CD14-positive monocyte (primary cell): ENCODE results near the gene MRPS14. TPM values are rescaled to one million over a fixed set of nuclear protein-coding genes. Genes with fewer than 3 reads are reported as not detected.

Source experiments
- DNase-seq, 3 donors: peaks; one replicate each; pipeline ENCODE4 v3.0.0-alpha.2; 2011 to 2022
- H2AFZ ChIP-seq: 2 replicates; pipeline ENCODE4 v1.6.0; 2012; ENCODE audit warnings: mild to moderate bottlenecking, low read depth, low read length, inconsistent platforms; ENCODE audit not compliant: insufficient read depth, poor library complexity, severe bottlenecking
- H3K27ac ChIP-seq, 2 donors: 1 replicate in 1 of 2; 2 replicates in 1 of 2; pipeline ENCODE4 v1.5.1; 2012 to 2013; ENCODE audit warnings: low read length in 2 of 2, control low read depth in 1 of 2, inconsistent platforms in 1 of 2, low read depth in 1 of 2, mild to moderate bottlenecking in 1 of 2
- H3K27me3 ChIP-seq, 2 donors: one replicate each; pipeline versions ENCODE4 v1.6.0 to v1.6.1; 2011 to 2013; ENCODE audit warnings: low read length in 2 of 2; ENCODE audit not compliant: control insufficient read depth in 2 of 2, insufficient read depth in 2 of 2
- H3K36me3 ChIP-seq, 2 donors: replicated peaks in 1 of 2; 1 replicate in 1 of 2; 2 replicates in 1 of 2; pipeline versions ENCODE4 v1.5.1 to v1.6.1; 2012 to 2013; ENCODE audit warnings: low read length in 2 of 2, control low read depth in 1 of 2, inconsistent platforms in 1 of 2, mild to moderate bottlenecking in 1 of 2; ENCODE audit not compliant: insufficient read depth in 2 of 2, control insufficient read depth in 1 of 2
- H3K4me1 ChIP-seq, 2 donors: 1 replicate in 1 of 2; 2 replicates in 1 of 2; pipeline versions ENCODE4 v1.5.1 to v1.6.1; 2012 to 2013; ENCODE audit warnings: low read length in 2 of 2, control low read depth in 1 of 2, inconsistent platforms in 1 of 2, mild to moderate bottlenecking in 1 of 2, moderate library complexity in 1 of 2; ENCODE audit not compliant: insufficient read depth in 2 of 2, control insufficient read depth in 1 of 2
- H3K4me2 ChIP-seq: replicated peaks from 2 replicates; pipeline ENCODE3; 2012; ENCODE audit warnings: low read length, moderate library complexity, mild to moderate bottlenecking; ENCODE audit not compliant: poor library complexity, severe bottlenecking; ENCODE audit errors: extremely low read depth
- H3K4me3 ChIP-seq, 3 experiments: fragments of 200-600 bp in 1 of 3; sonication (generic) in 1 of 3; replicated peaks in 1 of 3; 1 replicate in 2 of 3; 2 replicates in 1 of 3; pipeline ENCODE4 v1.5.1; 2011 to 2013; ENCODE audit warnings: low read length in 3 of 3, mild to moderate bottlenecking in 3 of 3, control low read depth in 2 of 3, low read depth in 2 of 3, inconsistent platforms in 1 of 3, moderate library complexity in 1 of 3
- H3K79me2 ChIP-seq: 2 replicates; pipeline ENCODE4 v1.6.0; 2012; ENCODE audit warnings: mild to moderate bottlenecking, control low read depth, inconsistent platforms, low read length, moderate library complexity; ENCODE audit not compliant: insufficient read depth
- H3K9ac ChIP-seq: 2 replicates; pipeline ENCODE4 v1.6.0; 2017; ENCODE audit warnings: low read length, mild to moderate bottlenecking; ENCODE audit not compliant: insufficient read depth, poor library complexity, severe bottlenecking
- H3K9me3 ChIP-seq, 2 donors: replicated peaks in 1 of 2; 1 replicate in 1 of 2; 2 replicates in 1 of 2; pipeline versions ENCODE4 v1.5.1 to v1.6.1; 2012 to 2013; ENCODE audit warnings: low read length in 2 of 2, control low read depth in 1 of 2; ENCODE audit not compliant: control insufficient read depth in 1 of 2, insufficient read depth in 1 of 2
- H4K20me1 ChIP-seq: 2 replicates; pipeline ENCODE4 v1.6.0; 2012; ENCODE audit warnings: mild to moderate bottlenecking, low read length, control low read depth, moderate library complexity; ENCODE audit not compliant: insufficient read depth
- H3K27ac Mint-ChIP-seq, 7 donors: one replicate each; pipeline ENCODE4 v1.8.0; 2020; ENCODE audit warnings: mild to moderate bottlenecking in 7 of 7, mixed read lengths in 7 of 7, moderate library complexity in 6 of 7, inconsistent platforms in 2 of 7
- H3K27me3 Mint-ChIP-seq, 3 donors: one replicate each; pipeline ENCODE4 v1.8.0; 2021 to 2022; ENCODE audit warnings: low read depth in 3 of 3, mild to moderate bottlenecking in 3 of 3, mixed read lengths in 3 of 3, moderate library complexity in 3 of 3, inconsistent platforms in 1 of 3
- H3K36me3 Mint-ChIP-seq, 2 donors: one replicate each; pipeline ENCODE4 v1.8.0; 2020; ENCODE audit warnings: mixed read lengths in 2 of 2, inconsistent platforms in 1 of 2, mild to moderate bottlenecking in 1 of 2
- H3K4me1 Mint-ChIP-seq: one replicate; pipeline ENCODE4 v1.8.0; 2020; ENCODE audit warnings: mild to moderate bottlenecking, mixed read lengths
- H3K4me3 Mint-ChIP-seq, 2 donors: one replicate each; pipeline ENCODE4 v1.8.0; 2020; ENCODE audit warnings: mild to moderate bottlenecking in 2 of 2, mixed read lengths in 2 of 2, moderate library complexity in 1 of 2
- H3K9me3 Mint-ChIP-seq, 7 donors: one replicate each; pipeline ENCODE4 v1.8.0; 2020 to 2022; ENCODE audit warnings: mixed read lengths in 7 of 7, mild to moderate bottlenecking in 6 of 7, moderate library complexity in 6 of 7, inconsistent platforms in 2 of 7
- WGBS: methylation state at CpG from one replicate; pipeline ENCODE4 v1.1.5; 2013; ENCODE audit warnings: missing lambda C conversion rate; ENCODE audit not compliant: insufficient coverage; 5-methylcytosine and 5-hydroxymethylcytosine counted together
- intact Hi-C, 2 donors: fragments of 100-400 bp; cut with micrococcal nuclease; formaldehyde crosslinking; loops; one replicate each; pipeline versions ENCODE4 v1.15.0 to v1.15.1; 2023
- polyA plus RNA-seq, 3 donors: library from polyadenylated mRNA; depleted of rRNA in 1 of 3; unstranded in 2 of 3; stranded (reverse) in 1 of 3; fragments of 300-500 nt in 2 of 3; fragments of >200 nt in 1 of 3; fragmentation: Illumina TruSeq in 2 of 3; gene quantifications; 1 replicate in 2 of 3; 2 replicates in 1 of 3; pipeline ENCODE4 v1.2.3, GENCODE V29; 2012 to 2021
- TF ChIP-seq, protein P1 (sequence below): fragments of 200-600 bp; IDR thresholded peaks from one replicate; pipeline ENCODE4 v1.8.0; 2022; ENCODE audit warnings: antibody characterized with exemption, mild to moderate bottlenecking

MRPS14 gene
- polyA plus RNA-seq, 3 donors: 5.4 to 53.2 (median 48.1) TPM

DNA sequence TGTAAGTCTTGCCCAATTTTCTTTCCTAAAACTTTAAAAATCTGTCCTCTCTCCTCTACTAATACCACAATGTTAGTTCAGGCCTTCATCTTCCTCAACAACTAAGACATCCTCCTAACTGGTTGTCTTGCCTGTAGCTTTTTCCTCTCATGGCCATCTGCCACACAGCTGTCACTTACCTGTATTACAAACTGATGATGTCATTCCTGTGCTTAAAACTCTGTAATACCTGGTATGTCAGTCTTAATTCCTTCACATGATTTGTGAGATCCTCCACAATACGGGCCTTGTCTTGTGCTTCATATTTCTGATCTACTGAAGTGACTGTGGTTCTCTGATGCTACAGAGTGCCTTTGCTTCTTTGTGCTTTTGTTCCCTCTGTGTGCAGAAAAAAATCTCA lies 9.8 kb downstream of the MRPS14 start:
- Histone ChIP-seq H3K4me2 (no peak overlapping the region), H4K20me1 (peaks cover 1% of the 10 kb centered on the region), H3K27ac (no peak overlapping the region), H3K9ac (no peak overlapping the region), H3K79me2 (peaks cover 8% of the 10 kb centered on the region), H3K36me3 (peaks cover 87 to 100% of the 10 kb centered on the region in 2 donors), H3K9me3 (no peaks in the 10 kb centered on the region), H2AFZ (no peak overlapping the region), H3K4me3 (no peak overlapping the region), H3K4me1 (no peaks in the 10 kb centered on the region), H3K27me3 (no peaks in the 10 kb centered on the region)
- intact Hi-C loops: no loop called here
- Mint-ChIP-seq H3K27me3 (peaks cover 0 to 3% (median 0%) of the 10 kb centered on the region in 3 donors), H3K4me1 (no peaks in the 10 kb centered on the region), H3K27ac (no peak overlapping the region), H3K9me3 (no peaks in the 10 kb centered on the region), H3K4me3 (no peak overlapping the region), H3K36me3 (peaks cover 77 to 86% of the 10 kb centered on the region in 2 donors)
- DNase-seq: no peak
- WGBS: no CpG with 5 or more reads among the region's 1 CpG
- TF ChIP-seq, protein P1, sequence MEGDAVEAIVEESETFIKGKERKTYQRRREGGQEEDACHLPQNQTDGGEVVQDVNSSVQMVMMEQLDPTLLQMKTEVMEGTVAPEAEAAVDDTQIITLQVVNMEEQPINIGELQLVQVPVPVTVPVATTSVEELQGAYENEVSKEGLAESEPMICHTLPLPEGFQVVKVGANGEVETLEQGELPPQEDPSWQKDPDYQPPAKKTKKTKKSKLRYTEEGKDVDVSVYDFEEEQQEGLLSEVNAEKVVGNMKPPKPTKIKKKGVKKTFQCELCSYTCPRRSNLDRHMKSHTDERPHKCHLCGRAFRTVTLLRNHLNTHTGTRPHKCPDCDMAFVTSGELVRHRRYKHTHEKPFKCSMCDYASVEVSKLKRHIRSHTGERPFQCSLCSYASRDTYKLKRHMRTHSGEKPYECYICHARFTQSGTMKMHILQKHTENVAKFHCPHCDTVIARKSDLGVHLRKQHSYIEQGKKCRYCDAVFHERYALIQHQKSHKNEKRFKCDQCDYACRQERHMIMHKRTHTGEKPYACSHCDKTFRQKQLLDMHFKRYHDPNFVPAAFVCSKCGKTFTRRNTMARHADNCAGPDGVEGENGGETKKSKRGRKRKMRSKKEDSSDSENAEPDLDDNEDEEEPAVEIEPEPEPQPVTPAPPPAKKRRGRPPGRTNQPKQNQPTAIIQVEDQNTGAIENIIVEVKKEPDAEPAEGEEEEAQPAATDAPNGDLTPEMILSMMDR: no peak

DNA sequence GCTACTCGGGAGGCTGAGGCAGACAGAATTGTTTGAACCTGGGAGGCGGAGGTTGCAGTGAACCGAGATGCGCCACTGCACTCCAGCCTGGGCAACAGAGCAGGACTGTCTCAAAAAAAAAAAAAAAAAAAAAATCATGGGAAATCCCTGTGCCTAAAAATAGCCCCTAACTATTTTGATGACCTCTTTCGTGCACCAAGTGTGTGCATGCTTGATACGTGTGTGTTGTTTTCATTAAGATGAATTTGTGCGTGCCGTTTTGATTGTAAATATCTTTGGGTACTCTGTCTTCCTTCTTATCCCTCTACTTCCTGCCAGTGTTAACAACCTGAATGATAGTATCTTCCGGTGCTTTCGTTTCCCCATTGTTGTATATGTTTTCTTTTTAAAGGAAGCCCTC lies 13.7 kb downstream of the MRPS14 start:
- H3K4me2 ChIP-seq: no peak overlapping the region
- H3K4me1 Mint-ChIP-seq: peaks cover under 1% of the 10 kb centered on the region
- no peaks in the 10 kb centered on the region for H3K9me3 ChIP-seq
- no peak overlapping the region for H3K9ac ChIP-seq
- no peaks in the 10 kb centered on the region for H3K9me3 Mint-ChIP-seq
- peaks cover 74 to 97% of the 10 kb centered on the region in 2 donors for H3K36me3 ChIP-seq
- no peaks in the 10 kb centered on the region for H3K27me3 Mint-ChIP-seq
- H4K20me1 ChIP-seq: peaks cover 25% of the 10 kb centered on the region
- DNase-seq: no peak
- peaks cover 0 to under 1% of the 10 kb centered on the region in 2 donors for H3K4me1 ChIP-seq
- no peak overlapping the region for H3K4me3 ChIP-seq
- peaks cover 70 to 77% of the 10 kb centered on the region in 2 donors for H3K36me3 Mint-ChIP-seq
- H2AFZ ChIP-seq: no peak overlapping the region
- no peak overlapping the region for H3K4me3 Mint-ChIP-seq
- intact Hi-C loops: loop anchor here in 1 of 2 donors (10.0 kb wide), 1 partner anchor 985 kb away; the partner anchor contains the start of gene RC3H1
- 94% methylated on average over 3 of the region's 10 CpGs for WGBS
- H3K27ac ChIP-seq: no peak overlapping the region
- no peaks in the 10 kb centered on the region for H3K27me3 ChIP-seq
- TF ChIP-seq, protein P1: no peak
- peaks cover 47% of the 10 kb centered on the region for H3K79me2 ChIP-seq
- H3K27ac Mint-ChIP-seq: peak overlapping the region in 1 of 7 donors; percentile 7
